ENCODE results near the gene SLC49A4. TPM values are rescaled to one million over a fixed set of nuclear protein-coding genes. Genes with fewer than 3 reads are reported as not detected.

SLC49A4 gene
- total and polyA plus RNA-seq, 2 of the 13 experiments (the other 11 are each of a cell fraction or from before 2014, with no cell fraction given) = 6.5 to 16.3 TPM

GRCh38 chr3:122767540-122768372, 27.1 kb upstream of the SLC49A4 start:
- H3K36me3 ChIP-seq (replicated peaks in 1 of 2; ENCODE audit: control insufficient read depth in 1 of 2, insufficient read depth in 2 of 2, low read length in 2 of 2) = no peaks in the 10 kb centered on the region
- DNase-seq (ENCODE audit: low spot score) = no peak
- no peaks in the 10 kb centered on the region for H3K79me2 ChIP-seq (ENCODE audit: insufficient read depth, low read length)
- intact Hi-C loops (cut with micrococcal nuclease; ENCODE audit: unreplicated experiment) = no loop called here
- POLR2A ChIA-PET = no interaction called here
- H3K4me2 ChIP-seq (ENCODE audit: low read depth, low read length) = no peak overlapping the region
- no peak overlapping the region for H3K27ac ChIP-seq (ENCODE audit: extremely low read length, insufficient read depth, low read length)
- BruUV-seq (replicated peaks) = no TSS peak
- H3K27me3 ChIP-seq (ENCODE audit: control insufficient read depth in 1 of 2, insufficient read depth in 2 of 2, low read length in 2 of 2) = no peaks in the 10 kb centered on the region
- H3K9ac ChIP-seq (ENCODE audit: insufficient read depth, low read depth, low read length) = no peak overlapping the region
- no peaks in the 10 kb centered on the region for H3K4me1 ChIP-seq (ENCODE audit: insufficient read depth, low read length)
- 97% methylated on average over 3 of the region's 3 CpGs for WGBS (ENCODE audit: low lambda C conversion rate)
- no peak for ATAC-seq
- no peaks in the 10 kb centered on the region for H4K20me1 ChIP-seq (ENCODE audit: insufficient read depth, low read length)
- TF ChIP-seq UBTF (CRISPR knock-in tag; IDR thresholded peaks at IDR 0.05) (no peak), ELK4 (CRISPR knock-in tag; IDR thresholded peaks at IDR 0.05; ENCODE audit: borderline replicate concordance) (no peak), NR2C2 (CRISPR knock-in tag; IDR thresholded peaks at IDR 0.05; ENCODE audit: borderline replicate concordance) (no peak), KDM5B (CRISPR knock-in tag; IDR thresholded peaks at IDR 0.05; ENCODE audit: borderline replicate concordance) (no peak), ZFP91 (CRISPR knock-in tag; IDR thresholded peaks at IDR 0.05; ENCODE audit: borderline replicate concordance) (no peak), KLF16 (CRISPR knock-in tag; IDR thresholded peaks at IDR 0.05) (no peak), ZNF768 (CRISPR knock-in tag; IDR thresholded peaks at IDR 0.05) (no peak), ZMYM3 (CRISPR knock-in tag; IDR thresholded peaks at IDR 0.05) (no peak), FOXA3 (CRISPR knock-in tag; IDR thresholded peaks at IDR 0.05) (no peak), SMAD9 (CRISPR knock-in tag; IDR thresholded peaks at IDR 0.05) (no peak)
- FAIRE-seq = no peak
- in situ Hi-C loops (cut with HindIII; ENCODE audit: extremely low pct_ligation_motif_present, low pct_unique_long_range_greater_than_20kb) = loop anchor here (25.0 kb wide), 1 partner anchor 270 kb away; the partner anchor contains the start of gene SEMA5B
- no peak overlapping the region for H2AFZ ChIP-seq (ENCODE audit: low read length)
- no peak overlapping the region for H3K4me3 ChIP-seq (replicated peaks in 1 of 3; ENCODE audit: insufficient read depth in 1 of 3, low read depth in 2 of 3, low read length in 3 of 3)
- CTCF ChIA-PET (ENCODE audit: low intra/inter-chr PET ratio, low total read pairs) = no interaction called here
- no peaks in the 10 kb centered on the region for H3K9me3 ChIP-seq (ENCODE audit: low read length)

All from HepG2 (cell line).